ENCODE results near the gene MMP24.
"Not testable (repeated sequence)": the region's sequence is repeated elsewhere in the genome, so short reads cannot be mapped to it uniquely, and the experiment has no call there.

The MMP24 gene

DNA sequence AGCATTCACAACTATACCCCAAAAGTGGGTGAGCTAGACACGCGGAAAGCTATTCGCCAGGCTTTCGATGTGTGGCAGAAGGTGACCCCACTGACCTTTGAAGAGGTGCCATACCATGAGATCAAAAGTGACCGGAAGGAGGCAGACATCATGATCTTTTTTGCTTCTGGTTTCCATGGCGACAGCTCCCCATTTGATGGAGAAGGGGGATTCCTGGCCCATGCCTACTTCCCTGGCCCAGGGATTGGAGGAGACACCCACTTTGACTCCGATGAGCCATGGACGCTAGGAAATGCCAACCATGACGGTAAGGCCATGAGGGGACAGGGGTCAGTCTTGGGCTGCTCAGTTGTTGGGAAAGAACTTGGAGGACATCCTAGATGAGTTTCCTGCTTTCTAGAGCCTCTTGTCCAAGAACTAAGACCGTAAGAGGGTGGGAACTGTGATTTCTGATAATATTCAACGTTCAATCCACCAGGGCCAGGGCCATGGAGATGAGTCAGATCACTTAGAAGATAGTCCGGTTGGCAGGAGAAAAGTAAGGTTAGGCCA is 28.0 kb downstream of the MMP24 start:
- DNase-seq (ENCODE audit: low read depth in 2 of 2, low spot score in 1 of 2): no peak

GRCh38 chr20:35257175-35257909 is 30.9 kb downstream of the MMP24 start:
- DNase-seq (ENCODE audit: low read depth in 2 of 2, low spot score in 1 of 2): no peak

DNA sequence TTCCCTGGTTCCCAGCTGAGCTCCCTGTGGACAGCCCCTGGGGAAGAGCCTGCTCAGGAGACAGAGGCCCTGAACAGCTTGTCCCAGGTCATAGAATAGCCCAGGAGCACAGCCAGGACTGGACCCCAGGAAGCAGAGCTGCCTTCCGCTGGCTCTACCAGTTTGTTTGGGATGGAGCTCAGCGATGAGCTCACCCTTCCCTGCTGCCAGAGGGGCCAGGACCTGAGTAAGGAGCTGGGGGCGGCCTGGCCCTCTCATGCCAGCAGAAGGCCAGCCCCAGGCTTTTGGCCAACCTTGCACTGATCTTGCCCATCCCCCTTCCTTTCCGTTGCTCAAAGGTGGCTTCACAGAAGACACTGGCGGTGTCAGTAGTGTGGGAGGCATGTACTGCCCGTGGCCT is 33.9 kb downstream of the MMP24 start:
- no peak for DNase-seq (ENCODE audit: low read depth in 2 of 2, low spot score in 1 of 2)

- DNase-seq (ENCODE audit: low read depth in 2 of 2, low spot score in 1 of 2): not testable (repeated sequence)
Observed at GRCh38 chr20:35262321-35262720, 35.8 kb downstream of the MMP24 start.

GRCh38 chr20:35262731-35263531 is 36.4 kb downstream of the MMP24 start:
- DNase-seq (ENCODE audit: low read depth in 2 of 2, low spot score in 1 of 2): not testable (repeated sequence)

DNA sequence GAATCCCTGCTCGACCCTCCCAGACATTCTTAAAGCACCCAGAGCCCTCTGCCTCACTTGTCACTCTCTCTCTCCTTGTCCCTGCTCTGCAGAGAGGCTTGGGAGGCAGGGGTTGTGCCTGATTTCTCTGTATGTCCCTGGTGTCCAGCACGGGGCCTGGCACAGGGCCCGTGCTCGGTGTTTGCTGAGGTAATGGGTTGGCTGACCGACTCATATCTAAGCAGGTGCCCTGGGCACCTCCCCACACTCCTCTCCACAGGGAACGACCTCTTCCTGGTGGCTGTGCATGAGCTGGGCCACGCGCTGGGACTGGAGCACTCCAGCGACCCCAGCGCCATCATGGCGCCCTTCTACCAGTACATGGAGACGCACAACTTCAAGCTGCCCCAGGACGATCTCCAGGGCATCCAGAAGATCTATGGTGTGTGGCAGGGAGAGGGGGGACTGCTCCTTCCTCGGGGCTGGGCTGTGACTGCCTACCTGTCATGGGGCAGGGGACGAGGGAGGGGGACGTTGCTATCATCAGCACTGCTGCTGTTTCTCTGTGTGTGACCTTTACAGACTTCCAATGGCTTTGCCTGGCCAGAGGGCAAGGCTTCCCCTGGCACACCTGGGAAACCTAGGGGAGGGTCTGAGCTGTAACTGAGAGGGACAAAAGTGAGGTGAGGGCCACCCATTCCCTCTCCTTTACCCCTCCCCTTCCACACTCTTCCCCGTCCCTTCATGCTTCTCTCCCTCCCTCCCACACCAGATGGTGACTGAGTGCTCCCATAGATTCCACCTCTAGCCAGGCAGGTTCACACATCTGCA is 37.2 kb downstream of the MMP24 start:
- no peak for DNase-seq (ENCODE audit: low read depth in 2 of 2, low spot score in 1 of 2)

- DNase-seq (ENCODE audit: low read depth in 2 of 2, low spot score in 1 of 2): no peak
Observed at GRCh38 chr20:35264755-35265154, 38.3 kb downstream of the MMP24 start.

DNA sequence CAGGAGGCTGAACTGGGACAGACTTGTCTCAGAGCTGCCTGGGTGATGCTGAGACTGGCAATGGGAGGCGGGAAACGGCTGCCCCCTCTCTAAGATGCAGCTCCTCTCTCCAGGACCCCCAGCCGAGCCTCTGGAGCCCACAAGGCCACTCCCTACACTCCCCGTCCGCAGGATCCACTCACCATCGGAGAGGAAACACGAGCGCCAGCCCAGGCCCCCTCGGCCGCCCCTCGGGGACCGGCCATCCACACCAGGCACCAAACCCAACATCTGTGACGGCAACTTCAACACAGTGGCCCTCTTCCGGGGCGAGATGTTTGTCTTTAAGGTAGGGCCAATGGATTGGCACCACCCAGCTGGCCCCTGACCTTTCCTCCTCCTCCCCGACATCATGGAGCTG is 40.6 kb downstream of the MMP24 start:
- no peak for DNase-seq (ENCODE audit: low read depth in 2 of 2, low spot score in 1 of 2)

- DNase-seq (ENCODE audit: low read depth in 2 of 2, low spot score in 1 of 2): no peak
Observed at GRCh38 chr20:35269055-35269781, 42.7 kb downstream of the MMP24 start.

GRCh38 chr20:35270021-35270902 is 43.8 kb downstream of the MMP24 start:
- no peak for DNase-seq (ENCODE audit: low read depth in 2 of 2, low spot score in 1 of 2)

- DNase-seq (ENCODE audit: low read depth in 2 of 2, low spot score in 1 of 2): no peak
Observed at GRCh38 chr20:35271073-35271882, 44.8 kb downstream of the MMP24 start.

GRCh38 chr20:35271904-35272303 is 45.4 kb downstream of the MMP24 start:
- DNase-seq (ENCODE audit: low read depth in 2 of 2, low spot score in 1 of 2): no peak

GRCh38 chr20:35273449-35274171 is 47.1 kb downstream of the MMP24 start:
- DNase-seq (ENCODE audit: low read depth in 2 of 2, low spot score in 1 of 2): no peak

DNA sequence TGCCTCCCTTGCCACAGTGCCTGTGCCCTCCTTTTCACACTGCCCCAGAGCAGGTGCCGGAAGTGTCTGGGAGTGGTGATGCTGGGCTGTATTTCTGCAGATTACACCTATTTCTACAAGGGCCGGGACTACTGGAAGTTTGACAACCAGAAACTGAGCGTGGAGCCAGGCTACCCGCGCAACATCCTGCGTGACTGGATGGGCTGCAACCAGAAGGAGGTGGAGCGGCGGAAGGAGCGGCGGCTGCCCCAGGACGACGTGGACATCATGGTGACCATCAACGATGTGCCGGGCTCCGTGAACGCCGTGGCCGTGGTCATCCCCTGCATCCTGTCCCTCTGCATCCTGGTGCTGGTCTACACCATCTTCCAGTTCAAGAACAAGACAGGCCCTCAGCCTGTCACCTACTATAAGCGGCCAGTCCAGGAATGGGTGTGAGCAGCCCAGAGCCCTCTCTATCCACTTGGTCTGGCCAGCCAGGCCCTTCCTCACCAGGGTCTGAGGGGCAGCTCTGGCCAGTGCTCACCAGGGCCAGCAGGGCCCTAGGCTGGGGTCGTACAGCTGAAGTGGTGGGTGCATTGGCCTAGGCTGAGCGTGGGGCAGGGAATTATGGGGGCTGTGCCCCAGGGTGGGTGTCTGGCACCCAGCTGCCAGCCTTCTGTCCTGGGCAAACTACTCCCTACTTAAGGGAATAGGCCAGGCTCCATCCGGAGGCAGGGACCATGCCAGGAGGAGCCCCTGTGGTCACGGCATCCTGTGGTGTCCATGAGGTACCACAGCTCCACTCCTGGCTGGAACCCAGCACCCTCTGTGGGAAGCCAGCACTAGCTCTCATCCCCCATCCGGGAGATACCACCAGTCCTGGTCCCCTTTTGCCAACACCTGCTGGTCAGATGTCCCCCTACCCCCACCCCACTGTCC is 47.9 kb downstream of the MMP24 start:
- DNase-seq (ENCODE audit: low read depth in 2 of 2, low spot score in 1 of 2): no peak

DNA sequence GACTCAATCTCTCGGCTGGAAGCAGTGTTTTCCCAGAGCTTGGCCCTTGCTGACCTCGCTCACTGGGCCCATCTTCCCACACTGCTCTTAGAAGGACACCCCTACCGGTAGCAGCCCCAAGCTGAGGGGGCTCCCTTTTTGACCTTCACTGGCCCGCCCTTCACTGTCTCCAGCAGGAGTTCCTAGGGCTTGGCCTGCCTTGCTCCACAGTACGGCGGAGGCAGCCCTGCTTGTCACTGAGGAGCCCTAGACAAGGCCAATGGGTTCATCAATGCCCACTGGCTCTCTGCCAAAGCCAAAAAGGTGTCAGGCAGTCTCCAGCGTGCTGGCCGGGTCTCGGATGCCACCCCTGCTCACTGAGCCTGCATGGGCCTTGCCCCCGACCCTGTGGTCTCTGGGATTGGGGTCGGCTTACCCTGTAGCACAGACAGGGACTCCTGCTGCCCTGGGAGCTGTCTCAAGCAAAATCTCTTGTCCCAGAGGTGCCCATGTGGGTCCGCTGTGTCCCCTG is 49.3 kb downstream of the MMP24 start:
- DNase-seq (ENCODE audit: low read depth in 2 of 2, low spot score in 1 of 2): no peak

DNA sequence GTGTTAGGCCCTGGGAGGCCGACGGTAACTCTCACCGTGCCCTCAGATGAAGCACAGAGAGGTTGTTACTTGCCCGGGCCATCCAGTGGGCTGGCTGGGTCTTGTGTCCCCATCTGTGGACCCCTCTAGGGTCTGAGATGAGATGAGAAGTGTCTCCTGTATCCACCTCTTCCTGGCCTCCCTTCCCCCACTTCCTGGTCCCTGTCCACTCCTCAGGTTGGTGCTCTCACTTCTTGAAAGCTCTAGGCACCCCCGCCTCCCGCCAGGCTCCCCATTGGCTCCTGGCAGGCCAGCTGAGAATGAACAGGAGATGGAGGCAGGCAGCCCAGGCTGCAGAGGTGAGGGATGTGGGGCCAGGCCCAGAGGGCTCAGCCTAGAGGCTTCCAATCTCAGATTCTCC is 49.9 kb downstream of the MMP24 start:
- no peak for DNase-seq (ENCODE audit: low read depth in 2 of 2, low spot score in 1 of 2)

- no peak for DNase-seq (ENCODE audit: low read depth in 2 of 2, low spot score in 1 of 2)
Observed at GRCh38 chr20:35277127-35277526, 50.6 kb downstream of the MMP24 start.
